Measurements from ENCODE around the gene CAPN13.

Gene CAPN13

GRCh38 chr2:30807249-30807648, at the start of gene CAPN13:
TSS of gene CAPN13 (minus strand) at chr2:30807446. CDS start at chr2:30787325, 20,121 bp downstream.
- no peak for DNase-seq

GRCh38 chr2:30847841-30848240, 40.6 kb upstream of the CAPN13 start:
- DNase-seq, result no peak

GRCh38 chr2:30847329-30847728, 40.1 kb upstream of the CAPN13 start:
- DNase-seq, result no peak

GRCh38 chr2:30828586-30828985, 21.3 kb upstream of the CAPN13 start:
- DNase-seq, result no peak

- no peak for DNase-seq
Measured at GRCh38 chr2:30826916-30827315, 19.7 kb upstream of the CAPN13 start.

- DNase-seq, result no peak
Measured at GRCh38 chr2:30826481-30826880, 19.2 kb upstream of the CAPN13 start.

- no peak for DNase-seq
Measured at GRCh38 chr2:30823452-30823851, 16.2 kb upstream of the CAPN13 start.

GRCh38 chr2:30821960-30822359, 14.7 kb upstream of the CAPN13 start:
- no peak for DNase-seq

- DNase-seq, result no peak
Measured at GRCh38 chr2:30820381-30821055, 13.3 kb upstream of the CAPN13 start.

- no peak for DNase-seq
Measured at GRCh38 chr2:30809938-30810337, 2.7 kb upstream of the CAPN13 start.

- no peak for DNase-seq
Measured at GRCh38 chr2:30808695-30809094, 1.4 kb upstream of the CAPN13 start.

GRCh38 chr2:30803281-30803680, 4.0 kb downstream of the CAPN13 start:
- no peak for DNase-seq

- no peak for DNase-seq
Measured at GRCh38 chr2:30802611-30803010, 4.6 kb downstream of the CAPN13 start.

GRCh38 chr2:30801821-30802455, 5.3 kb downstream of the CAPN13 start:
- DNase-seq, result no peak

- no peak for DNase-seq
Measured at GRCh38 chr2:30800159-30800558, 7.1 kb downstream of the CAPN13 start.

- DNase-seq, result no peak
Measured at GRCh38 chr2:30799366-30799765, 7.9 kb downstream of the CAPN13 start.

GRCh38 chr2:30798536-30798991, 8.7 kb downstream of the CAPN13 start:
- no peak for DNase-seq

- no peak for DNase-seq
Measured at GRCh38 chr2:30797381-30798015, 9.7 kb downstream of the CAPN13 start.

GRCh38 chr2:30796699-30797098, 10.5 kb downstream of the CAPN13 start:
- no peak for DNase-seq

GRCh38 chr2:30792521-30792920, 14.7 kb downstream of the CAPN13 start:
- no peak for DNase-seq

- no peak for DNase-seq
Measured at GRCh38 chr2:30790879-30791278, 16.4 kb downstream of the CAPN13 start.

- no peak for DNase-seq
Measured at GRCh38 chr2:30789670-30790210, 17.5 kb downstream of the CAPN13 start.

- DNase-seq, result no peak
Measured at GRCh38 chr2:30786923-30787685, 20.1 kb downstream of the CAPN13 start.

Data from activated T-cell treated with anti-CD3 and anti-CD28 coated beads, Interleukin-2, amount 50 U/mL, for 48 hours (primary cell).